Body of pancreas (tissue), 4 donors: ENCODE measurements around the gene ANO2.

Source experiments
- CTCF ChIP-seq, 7 experiments: fragments of 450-650 bp in 4 of 7; fragments of 200-600 bp in 3 of 7; sonication (generic) in 3 of 7; IDR thresholded peaks; one replicate each; pipeline ENCODE4 v1.5.1; 2016 to 2019; ENCODE audit warnings: antibody characterized with exemption in 7 of 7
- POLR2A ChIP-seq, 3 donors: fragments of 450-650 bp; IDR thresholded peaks; one replicate each; pipeline ENCODE4 v1.6.1; 2016; ENCODE audit warnings: antibody characterized with exemption in 3 of 3, mild to moderate bottlenecking in 2 of 3

- no peak for TF ChIP-seq CTCF (IDR thresholded peaks at IDR 0.05)
- TF ChIP-seq POLR2A (IDR thresholded peaks at IDR 0.05) = no peak
Measured at GRCh38 chr12:5535541-5535940, 409.5 kb downstream of the ANO2 start.
